Measurements from ENCODE around the gene NGFR. TPM values are rescaled to one million over a fixed set of nuclear protein-coding genes. Genes with fewer than 3 reads are reported as not detected.
A peak's percentile ranks its signal among the peaks of the same experiment; 100 is the strongest.

NGFR gene
- total and polyA plus RNA-seq, 2 experiments from 2014 or later = 0.43 to 0.81 TPM

DNA sequence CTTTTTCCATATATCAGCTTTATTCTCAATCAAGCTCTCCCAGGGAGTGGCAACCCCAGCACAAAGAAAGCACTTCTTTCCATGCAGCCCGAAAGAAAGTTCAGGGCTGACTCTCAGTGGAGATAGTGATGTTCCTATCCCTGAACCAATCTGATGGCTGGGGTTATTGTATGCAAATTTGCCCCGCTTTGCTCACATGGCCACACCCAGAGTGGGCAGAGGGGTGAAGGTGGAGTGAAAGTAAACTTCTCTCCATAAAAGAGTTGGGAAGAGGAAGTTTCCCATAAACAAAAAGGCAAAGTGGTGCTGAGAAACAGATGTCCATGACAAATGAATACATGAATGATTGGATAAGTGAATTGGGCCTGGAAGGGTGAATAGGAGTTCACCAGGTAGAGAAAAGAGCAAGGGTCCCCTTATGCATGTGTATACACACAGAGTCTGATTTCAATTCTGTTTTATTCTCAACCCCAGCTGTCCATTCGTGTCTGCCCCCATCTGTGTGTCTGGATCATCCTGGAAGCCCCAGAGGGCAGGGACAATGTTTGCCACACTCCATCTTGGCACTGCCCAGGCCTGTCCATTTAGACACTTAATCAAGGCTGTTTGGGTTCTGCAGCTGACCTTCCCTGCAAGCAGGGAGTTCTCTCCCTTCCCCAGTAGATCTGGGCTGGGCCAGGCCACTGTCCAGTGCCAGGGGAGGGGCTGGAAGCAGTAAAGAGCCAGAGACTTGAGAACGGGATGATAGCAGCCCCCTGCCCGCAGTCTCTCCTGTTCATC, 14.1 kb upstream of the NGFR start:
- 52 to 68% methylated on average over 5 of the region's 5 CpGs for WGBS, 2 experiments (ENCODE audit: low coverage in 1 of 2, low lambda C conversion rate in 2 of 2, missing lambda C conversion rate in 2 of 2)
- Histone ChIP-seq H3K36me3 (ENCODE audit: low read depth) (no peaks in the 10 kb centered on the region), H3K79me2 (ENCODE audit: insufficient read depth) (no peaks in the 10 kb centered on the region), H3K27ac (no peak overlapping the region), H4K20me1 (ENCODE audit: insufficient read depth) (no peaks in the 10 kb centered on the region), H3K4me1 (ENCODE audit: insufficient read depth) (no peaks in the 10 kb centered on the region), H3F3A (ENCODE audit: insufficient read depth) (no peaks in the 10 kb centered on the region), H3K9me3 (ENCODE audit: low read depth) (no peaks in the 10 kb centered on the region), H3K4me2 (ENCODE audit: unreplicated experiment) (no peak overlapping the region), H3K4me3 (no peak overlapping the region), H2AFZ (no peak overlapping the region), H3K27me3 (replicated peaks; ENCODE audit: insufficient read depth) (peaks cover 50% of the 10 kb centered on the region), H3K9me2 (ENCODE audit: insufficient read depth) (no peaks in the 10 kb centered on the region), H3K9ac (no peak overlapping the region)
- DNase-seq = no peak
- in situ Hi-C loops (cut with MboI) = no loop called here
- TF ChIP-seq EZH2phosphoT487 (IDR thresholded peaks at IDR 0.05; ENCODE audit: insufficient read depth, low read depth) = no peak
- TF ChIP-seq EZH2 (IDR thresholded peaks at IDR 0.05; ENCODE audit: insufficient read depth, poor library complexity, severe bottlenecking) = no peak

DNA sequence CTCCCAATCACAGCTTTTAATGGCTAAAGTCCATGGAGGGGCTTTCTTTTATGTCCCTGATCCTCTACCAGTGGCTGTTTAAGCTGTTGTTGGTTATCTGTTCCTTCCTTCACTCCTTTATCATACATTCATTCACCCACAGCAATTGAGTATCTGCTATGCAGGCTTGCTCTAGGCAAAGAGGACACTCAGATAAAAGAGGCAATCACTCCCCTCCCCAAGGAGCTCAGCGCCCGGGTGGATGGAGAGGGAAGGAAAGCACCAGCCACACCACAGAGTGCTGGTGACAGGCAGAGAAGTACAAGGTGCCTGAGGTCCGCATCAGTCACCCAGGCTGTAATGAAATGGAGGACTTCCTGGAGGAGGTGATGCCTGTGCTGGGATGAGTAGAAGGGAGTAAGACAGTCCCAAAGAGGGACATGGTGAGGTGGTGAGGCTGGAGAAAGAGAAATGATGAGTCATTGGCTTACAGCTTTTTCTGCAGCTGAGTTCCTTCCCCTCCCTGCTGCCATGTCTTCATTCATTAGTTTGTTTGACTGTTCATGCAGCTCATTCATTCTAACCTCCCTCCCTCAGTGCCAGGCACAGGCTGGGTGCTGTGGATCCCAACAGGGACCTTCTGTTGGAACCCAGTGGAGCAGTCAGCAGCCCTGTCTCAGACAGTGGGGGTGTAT, 12.8 kb upstream of the NGFR start:
- no peak overlapping the region for H3K4me3 ChIP-seq
- no peaks in the 10 kb centered on the region for H3K9me2 ChIP-seq (ENCODE audit: insufficient read depth)
- WGBS, 2 experiments (ENCODE audit: low coverage in 1 of 2, low lambda C conversion rate in 2 of 2, missing lambda C conversion rate in 2 of 2) = 40 to 42% methylated on average over 3 of the region's 3 CpGs
- H3K9ac ChIP-seq = no peak overlapping the region
- no peaks in the 10 kb centered on the region for H3F3A ChIP-seq (ENCODE audit: insufficient read depth)
- H4K20me1 ChIP-seq (ENCODE audit: insufficient read depth) = no peaks in the 10 kb centered on the region
- H3K27ac ChIP-seq = no peak overlapping the region
- peak; percentile 61 for DNase-seq
- TF ChIP-seq EZH2phosphoT487 (IDR thresholded peaks at IDR 0.05; ENCODE audit: insufficient read depth, low read depth) (no peak), EZH2 (IDR thresholded peaks at IDR 0.05; ENCODE audit: insufficient read depth, poor library complexity, severe bottlenecking) (no peak)
- H3K27me3 ChIP-seq (replicated peaks; ENCODE audit: insufficient read depth) = peaks cover 58% of the 10 kb centered on the region
- no peaks in the 10 kb centered on the region for H3K4me1 ChIP-seq (ENCODE audit: insufficient read depth)
- in situ Hi-C loops (cut with MboI) = no loop called here
- H3K36me3 ChIP-seq (ENCODE audit: low read depth) = no peaks in the 10 kb centered on the region
- H3K9me3 ChIP-seq (ENCODE audit: low read depth) = no peaks in the 10 kb centered on the region
- H3K79me2 ChIP-seq (ENCODE audit: insufficient read depth) = no peaks in the 10 kb centered on the region
- no peak overlapping the region for H3K4me2 ChIP-seq (ENCODE audit: unreplicated experiment)
- H2AFZ ChIP-seq = no peak overlapping the region

DNA sequence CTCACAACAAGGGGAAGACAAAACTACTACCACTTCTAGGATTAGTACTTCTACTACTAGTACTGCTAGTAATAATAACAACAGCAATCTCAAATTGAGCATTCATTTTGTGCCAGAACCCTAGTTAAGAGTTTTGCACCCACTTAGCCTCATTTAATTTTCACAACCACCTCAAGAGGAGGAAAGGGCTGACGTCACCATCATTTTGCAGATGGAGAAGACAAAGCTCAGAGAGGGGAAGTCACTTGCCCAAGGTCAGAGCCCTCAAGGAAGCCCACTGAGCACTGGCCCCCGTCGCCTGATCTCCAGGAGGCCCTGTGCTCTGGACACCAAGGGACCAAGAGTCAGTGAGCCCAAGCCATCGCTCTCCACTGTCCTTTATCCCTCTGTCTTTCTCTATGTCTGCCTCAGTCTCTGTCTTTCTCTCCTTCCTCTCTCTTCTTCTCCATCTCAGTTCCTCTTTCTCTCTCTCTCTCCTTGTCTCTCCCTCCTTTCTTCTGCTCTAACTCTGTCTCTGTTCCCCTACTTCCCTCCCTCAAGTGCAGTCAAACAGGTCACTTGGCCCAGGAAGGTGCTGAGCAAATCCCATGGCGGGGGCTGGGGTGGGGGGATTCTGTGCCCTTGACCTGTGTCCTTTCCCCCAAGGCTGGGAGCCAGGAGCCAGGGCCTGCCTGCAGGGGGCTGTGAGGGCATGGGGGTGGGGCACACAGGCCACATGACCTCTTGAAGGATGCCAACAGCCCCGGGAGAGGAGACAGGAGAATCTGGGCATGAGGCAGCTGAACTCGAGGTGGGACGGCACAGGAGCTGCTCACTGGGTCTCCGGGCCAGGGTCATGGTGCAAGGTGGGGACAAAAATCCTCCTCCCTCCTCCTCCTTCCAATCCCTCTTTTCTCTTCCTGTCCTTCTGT, 11.2 kb upstream of the NGFR start:
- WGBS, 2 experiments (ENCODE audit: low coverage in 1 of 2, low lambda C conversion rate in 2 of 2, missing lambda C conversion rate in 2 of 2) = 60 to 61% methylated on average over 7 to 9 of the region's 9 CpGs
- Histone ChIP-seq H3K9me2 (ENCODE audit: insufficient read depth) (no peaks in the 10 kb centered on the region), H3K27me3 (replicated peaks; ENCODE audit: insufficient read depth) (peaks cover 49% of the 10 kb centered on the region), H3K36me3 (ENCODE audit: low read depth) (no peaks in the 10 kb centered on the region), H3K4me2 (ENCODE audit: unreplicated experiment) (no peak overlapping the region), H3K4me3 (no peak overlapping the region), H3F3A (ENCODE audit: insufficient read depth) (no peaks in the 10 kb centered on the region), H3K9ac (no peak overlapping the region), H4K20me1 (ENCODE audit: insufficient read depth) (no peaks in the 10 kb centered on the region), H3K4me1 (ENCODE audit: insufficient read depth) (no peaks in the 10 kb centered on the region), H3K79me2 (ENCODE audit: insufficient read depth) (no peaks in the 10 kb centered on the region), H2AFZ (no peak overlapping the region), H3K27ac (no peak overlapping the region), H3K9me3 (ENCODE audit: low read depth) (no peaks in the 10 kb centered on the region)
- in situ Hi-C loops (cut with MboI) = no loop called here
- TF ChIP-seq EZH2phosphoT487 (IDR thresholded peaks at IDR 0.05; ENCODE audit: insufficient read depth, low read depth) = no peak
- no peak for TF ChIP-seq EZH2 (IDR thresholded peaks at IDR 0.05; ENCODE audit: insufficient read depth, poor library complexity, severe bottlenecking)
- DNase-seq = no peak

DNA sequence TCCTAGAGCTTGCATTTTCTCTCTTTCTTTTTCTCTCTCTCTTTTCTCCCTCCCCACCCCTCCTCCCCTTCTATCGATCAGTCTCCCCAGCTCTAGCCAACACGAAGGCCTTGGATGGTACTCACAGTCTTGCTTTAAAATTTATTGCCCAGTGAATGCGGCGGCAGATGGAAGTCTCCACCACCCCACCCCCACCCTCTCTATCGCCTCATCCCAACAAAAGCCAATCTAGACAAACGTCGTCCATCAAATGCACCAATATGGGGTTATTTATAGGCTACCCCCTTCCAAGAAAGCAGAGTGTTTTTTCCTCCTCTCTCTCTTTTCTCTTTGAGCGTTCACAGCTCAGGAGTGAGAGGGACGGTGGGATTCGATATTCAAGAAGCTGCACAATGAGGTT, 10.5 kb upstream of the NGFR start:
- no peaks in the 10 kb centered on the region for H3K9me3 ChIP-seq (ENCODE audit: low read depth)
- H3K9me2 ChIP-seq (ENCODE audit: insufficient read depth) = no peaks in the 10 kb centered on the region
- no peak overlapping the region for H2AFZ ChIP-seq
- DNase-seq = no peak
- 39 to 48% methylated on average over 10 of the region's 10 CpGs for WGBS, 2 experiments (ENCODE audit: low coverage in 1 of 2, low lambda C conversion rate in 2 of 2, missing lambda C conversion rate in 2 of 2)
- H3K27ac ChIP-seq = no peak overlapping the region
- H3K9ac ChIP-seq = no peak overlapping the region
- H3K79me2 ChIP-seq (ENCODE audit: insufficient read depth) = no peaks in the 10 kb centered on the region
- H4K20me1 ChIP-seq (ENCODE audit: insufficient read depth) = no peaks in the 10 kb centered on the region
- H3K4me2 ChIP-seq (ENCODE audit: unreplicated experiment) = no peak overlapping the region
- no peaks in the 10 kb centered on the region for H3F3A ChIP-seq (ENCODE audit: insufficient read depth)
- no peaks in the 10 kb centered on the region for H3K4me1 ChIP-seq (ENCODE audit: insufficient read depth)
- H3K4me3 ChIP-seq = no peak overlapping the region
- no peaks in the 10 kb centered on the region for H3K36me3 ChIP-seq (ENCODE audit: low read depth)
- H3K27me3 ChIP-seq (replicated peaks; ENCODE audit: insufficient read depth) = peaks cover 42% of the 10 kb centered on the region
- TF ChIP-seq EZH2 (IDR thresholded peaks at IDR 0.05; ENCODE audit: insufficient read depth, poor library complexity, severe bottlenecking) (no peak), EZH2phosphoT487 (IDR thresholded peaks at IDR 0.05; ENCODE audit: insufficient read depth, low read depth) (no peak)
- in situ Hi-C loops (cut with MboI) = no loop called here
